Skeletal muscle satellite cell (primary cell): ENCODE results near the gene MARF1.
"Not testable (repeated sequence)": the region's sequence is repeated elsewhere in the genome, so short reads cannot be mapped to it uniquely, and the experiment has no call there.

Experiments used
- H3K27me3 ChIP-seq: 2 replicates; pipeline ENCODE4 v1.7.0; 2013; ENCODE audit warnings: low read length; ENCODE audit not compliant: control insufficient read depth, insufficient read depth
- H3K36me3 ChIP-seq: 2 replicates; pipeline ENCODE4 v1.7.0; 2013; ENCODE audit warnings: mild to moderate bottlenecking, control low read depth, low read length; ENCODE audit not compliant: insufficient read depth
- H3K4me1 ChIP-seq: 2 replicates; pipeline ENCODE4 v1.7.0; 2013; ENCODE audit warnings: low read length; ENCODE audit not compliant: control insufficient read depth, insufficient read depth
- H3K4me2 ChIP-seq: 2 replicates; pipeline ENCODE4 v1.7.0; 2013; ENCODE audit warnings: mild to moderate bottlenecking, low read length
- H3K4me3 ChIP-seq: 2 replicates; pipeline ENCODE4 v1.7.0; 2013; ENCODE audit warnings: low read length
- H3K9ac ChIP-seq: 2 replicates; pipeline ENCODE4 v1.7.0; 2013; ENCODE audit warnings: mild to moderate bottlenecking, low read depth, low read length, moderate library complexity
- H3K9me3 ChIP-seq: replicated peaks from 2 replicates; pipeline ENCODE4 v1.7.0; 2013; ENCODE audit warnings: mild to moderate bottlenecking, control low read depth, low read length

MARF1 gene

GRCh38 chr16:15575293-15576049 lies 67.5 kb downstream of the MARF1 start:
- Histone ChIP-seq H3K9ac (no peak overlapping the region), H3K4me1 (peaks cover 25% of the 10 kb centered on the region), H3K27me3 (no peaks in the 10 kb centered on the region), H3K9me3 (no peaks in the 10 kb centered on the region), H3K4me3 (no peak overlapping the region), H3K36me3 (peaks cover 7% of the 10 kb centered on the region), H3K4me2 (no peak overlapping the region)

DNA sequence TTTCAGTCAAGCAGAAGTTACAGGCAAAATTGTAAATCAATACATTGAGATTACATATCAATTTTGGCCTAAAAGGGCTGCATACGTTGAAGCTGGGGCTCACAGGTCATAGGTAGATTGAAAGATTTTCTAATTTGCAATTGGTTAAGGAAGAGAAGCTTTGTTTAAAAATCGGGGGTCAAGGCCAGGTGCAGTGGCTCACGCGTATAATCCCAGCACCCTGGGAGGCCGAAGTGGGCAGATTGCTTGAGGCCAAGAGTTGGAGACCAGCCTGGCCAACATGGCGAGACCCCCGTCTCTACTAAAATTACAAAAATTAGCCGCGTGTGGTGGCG lies 68.4 kb downstream of the MARF1 start:
- peaks cover 13% of the 10 kb centered on the region for H3K36me3 ChIP-seq

GRCh38 chr16:15573896-15574613 lies 68.9 kb downstream of the MARF1 start:
- not testable (repeated sequence) for H3K27me3 ChIP-seq, H3K4me3 ChIP-seq, H3K4me2 ChIP-seq, H3K9me3 ChIP-seq, H3K9ac ChIP-seq
- H3K36me3 ChIP-seq: peaks cover 18% of the 10 kb centered on the region
- H3K4me1 ChIP-seq: peaks cover 25% of the 10 kb centered on the region

More for the DNA sequence above, 68.4 kb downstream of the MARF1 start:
- no peak overlapping the region for H3K4me3 ChIP-seq
- peaks cover 25% of the 10 kb centered on the region for H3K4me1 ChIP-seq
- no peaks in the 10 kb centered on the region for H3K9me3 ChIP-seq
- H3K4me2 ChIP-seq: no peak overlapping the region
- H3K27me3 ChIP-seq: no peaks in the 10 kb centered on the region
- no peak overlapping the region for H3K9ac ChIP-seq

DNA sequence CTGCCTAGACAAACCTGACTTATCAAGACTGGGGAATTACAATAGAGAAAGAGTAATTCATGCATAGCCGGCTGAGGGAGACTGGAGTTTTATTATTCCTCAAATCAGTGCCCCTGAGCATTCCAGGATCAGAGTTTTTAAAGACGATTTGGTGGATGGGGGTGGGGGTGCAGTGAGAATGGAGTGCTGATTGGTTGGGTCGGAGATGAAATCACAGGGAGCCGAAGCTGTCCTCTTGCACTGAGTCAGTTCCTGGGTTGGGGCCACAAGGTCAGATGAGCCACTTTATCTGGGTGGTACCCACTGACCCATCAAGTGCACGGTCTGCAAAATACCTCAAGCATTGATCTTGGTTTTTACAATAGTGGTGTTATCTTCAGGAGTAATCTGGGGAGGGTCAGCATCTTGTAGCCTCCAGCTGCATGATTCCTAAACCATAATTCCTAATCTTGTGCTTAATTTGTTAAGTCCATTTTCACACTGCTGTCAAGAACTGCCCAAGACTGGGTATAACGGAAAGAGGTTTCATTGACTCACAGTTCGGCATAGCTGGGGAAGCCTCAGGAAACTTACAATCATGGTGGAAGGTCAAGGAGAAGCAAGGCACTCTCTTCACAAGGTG lies 69.6 kb downstream of the MARF1 start:
- peaks cover 18% of the 10 kb centered on the region for H3K36me3 ChIP-seq
- H3K9me3 ChIP-seq: no peaks in the 10 kb centered on the region
- H3K27me3 ChIP-seq: no peaks in the 10 kb centered on the region
- peak overlapping the region; percentile 4 for H3K4me3 ChIP-seq
- peaks cover 25% of the 10 kb centered on the region for H3K4me1 ChIP-seq
- peak overlapping the region; percentile 54 for H3K4me2 ChIP-seq
- no peak overlapping the region for H3K9ac ChIP-seq

DNA sequence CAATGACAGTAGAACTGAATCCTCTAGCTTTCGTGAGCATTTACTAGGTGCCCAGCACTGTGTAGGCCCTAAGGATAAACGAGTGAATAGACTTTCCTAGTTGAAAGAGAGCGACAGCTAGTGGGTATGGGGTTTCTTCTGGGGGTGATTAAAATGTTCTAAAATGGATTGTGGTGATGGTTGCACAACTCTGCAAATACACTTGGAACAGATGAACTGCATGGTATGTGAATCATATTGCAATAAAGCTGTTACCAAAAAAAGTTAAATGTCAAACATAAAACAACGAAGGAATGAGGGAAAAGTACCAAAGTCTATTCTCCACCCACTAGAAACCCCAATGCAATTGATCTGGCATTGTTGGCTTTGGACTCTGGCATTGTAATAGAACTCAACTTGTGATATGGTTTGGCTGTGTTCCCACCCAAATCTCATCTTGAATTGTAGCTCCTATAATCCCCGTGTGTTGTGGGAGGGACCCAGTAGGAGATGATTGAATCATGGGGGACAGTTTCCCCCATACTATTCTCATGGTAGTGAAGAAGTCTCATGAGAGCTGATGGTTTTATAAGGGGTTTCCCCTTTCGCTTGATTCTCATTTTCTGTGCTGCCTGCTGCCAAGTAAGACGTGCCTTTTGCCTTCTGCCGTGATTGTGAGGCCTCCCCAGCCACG lies 70.5 kb downstream of the MARF1 start:
- H3K36me3 ChIP-seq: peaks cover 18% of the 10 kb centered on the region
- H3K4me2 ChIP-seq: peak overlapping the region; percentile 55
- H3K27me3 ChIP-seq: no peaks in the 10 kb centered on the region
- peak overlapping the region; percentile 4 for H3K4me3 ChIP-seq
- H3K4me1 ChIP-seq: peaks cover 25% of the 10 kb centered on the region
- no peaks in the 10 kb centered on the region for H3K9me3 ChIP-seq
- peak overlapping the region; percentile 27 for H3K9ac ChIP-seq

- no peaks in the 10 kb centered on the region for H3K27me3 ChIP-seq
- no peaks in the 10 kb centered on the region for H3K9me3 ChIP-seq
- no peak overlapping the region for H3K9ac ChIP-seq
- H3K4me3 ChIP-seq: no peak overlapping the region
- H3K36me3 ChIP-seq: peaks cover 18% of the 10 kb centered on the region
- H3K4me1 ChIP-seq: peaks cover 25% of the 10 kb centered on the region
- H3K4me2 ChIP-seq: no peak overlapping the region
These were observed 71.4 kb downstream of the MARF1 start for GRCh38 chr16:15571557-15571956.

- H3K9ac ChIP-seq, H3K27me3 ChIP-seq, H3K4me3 ChIP-seq, H3K4me2 ChIP-seq, H3K9me3 ChIP-seq: not testable (repeated sequence)
- peaks cover 18% of the 10 kb centered on the region for H3K36me3 ChIP-seq
- H3K4me1 ChIP-seq: peaks cover 25% of the 10 kb centered on the region
These were observed 72.3 kb downstream of the MARF1 start for GRCh38 chr16:15570666-15571065.

- no peak overlapping the region for H3K4me3 ChIP-seq
- no peak overlapping the region for H3K4me2 ChIP-seq
- no peak overlapping the region for H3K9ac ChIP-seq
- H3K4me1 ChIP-seq: peaks cover 14% of the 10 kb centered on the region
- no peaks in the 10 kb centered on the region for H3K9me3 ChIP-seq
- H3K36me3 ChIP-seq: peaks cover 10% of the 10 kb centered on the region
- no peaks in the 10 kb centered on the region for H3K27me3 ChIP-seq
These were observed 75.1 kb downstream of the MARF1 start for GRCh38 chr16:15567823-15568222.

DNA sequence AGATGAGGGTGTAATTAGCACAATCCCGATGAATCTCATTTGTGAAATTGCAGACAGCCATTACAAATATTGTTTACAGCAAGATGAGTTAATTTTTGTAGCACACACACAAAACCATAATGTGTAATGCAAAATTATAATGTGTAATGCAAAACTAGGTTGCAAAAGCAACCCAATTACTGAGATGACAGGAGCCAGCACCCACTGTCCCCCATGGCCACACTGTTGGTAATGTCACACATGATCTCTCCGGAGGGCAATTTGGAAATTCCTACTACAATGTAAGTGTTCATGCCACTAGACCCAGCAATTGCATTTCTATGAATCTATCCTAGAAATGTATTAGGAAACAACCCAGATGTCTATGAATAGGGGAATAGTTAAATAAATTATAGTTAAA lies 76.9 kb downstream of the MARF1 start:
- Histone ChIP-seq H3K4me1 (peaks cover 3% of the 10 kb centered on the region), H3K36me3 (peaks cover 10% of the 10 kb centered on the region), H3K9ac (no peak overlapping the region), H3K9me3 (no peaks in the 10 kb centered on the region), H3K4me2 (no peak overlapping the region), H3K27me3 (no peaks in the 10 kb centered on the region), H3K4me3 (no peak overlapping the region)

GRCh38 chr16:15564604-15565339 lies 78.2 kb downstream of the MARF1 start:
- H3K27me3 ChIP-seq: no peaks in the 10 kb centered on the region
- no peak overlapping the region for H3K9ac ChIP-seq
- H3K36me3 ChIP-seq: peaks cover 6% of the 10 kb centered on the region
- H3K4me1 ChIP-seq: peaks cover 3% of the 10 kb centered on the region
- no peak overlapping the region for H3K4me2 ChIP-seq
- H3K4me3 ChIP-seq: no peak overlapping the region
- H3K9me3 ChIP-seq: no peaks in the 10 kb centered on the region

DNA sequence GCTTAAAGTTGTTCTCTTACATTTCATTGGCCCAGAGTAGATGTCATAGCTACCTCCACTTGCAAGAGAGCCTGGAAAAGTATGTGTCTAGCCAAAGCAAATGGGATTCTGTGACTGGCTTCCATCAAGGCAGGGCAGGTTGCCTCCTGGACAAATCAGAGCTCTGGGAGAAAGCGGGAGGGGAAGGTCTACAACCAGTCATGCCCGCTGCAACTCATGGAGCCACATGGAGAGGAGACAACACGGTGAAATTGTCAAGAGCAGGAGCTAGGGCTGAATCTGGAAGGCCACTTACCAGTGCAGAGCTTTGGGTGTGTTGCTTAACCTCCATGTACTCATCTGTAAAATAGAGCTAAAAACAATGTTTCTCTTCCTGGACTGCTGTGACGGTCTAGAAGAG lies 83.8 kb downstream of the MARF1 start:
- Histone ChIP-seq H3K4me2 (no peak overlapping the region), H3K36me3 (no peaks in the 10 kb centered on the region), H3K9me3 (no peaks in the 10 kb centered on the region), H3K27me3 (no peaks in the 10 kb centered on the region), H3K4me3 (no peak overlapping the region), H3K4me1 (peaks cover 3% of the 10 kb centered on the region), H3K9ac (no peak overlapping the region)
